K562 (cell line): ENCODE data around the gene DOCK6. TPM values are rescaled to one million over a fixed set of nuclear protein-coding genes. Genes with fewer than 3 reads are reported as not detected.

Source experiments
- ADNP ChIP-seq: fragments of 200-800 bp; sonication (Bioruptor generic); IDR thresholded peaks from 2 replicates; pipeline ENCODE4 v1.6.1; 2016; ENCODE audit warnings: missing genetic modification characterization, missing compliant biosample characterization
- ARID1B ChIP-seq: fragments of 450-650 bp; IDR thresholded peaks from 2 replicates; pipeline ENCODE4 v1.6.1; 2016; ENCODE audit warnings: antibody characterized with exemption, mild to moderate bottlenecking, inconsistent platforms
- CBX3 ChIP-seq, 2 experiments: IDR thresholded peaks; 1 replicate in 1 of 2; 2 replicates in 1 of 2; pipeline ENCODE4 v1.6.1; 2012; ENCODE audit warnings: inconsistent platforms in 2 of 2, low read length in 2 of 2, borderline replicate concordance in 1 of 2, control low read depth in 1 of 2
- CEBPG ChIP-seq, 3 experiments: fragments of 200-800 bp in 1 of 3; sonication (Bioruptor generic) in 1 of 3; sonication (generic) in 1 of 3; formaldehyde crosslinking in 1 of 3; IDR thresholded peaks in 2 of 3; conservative IDR thresholded peaks in 1 of 3; 2 replicates each; pipeline versions ENCODE4 v1.6.1 to v1.8.0; 2016 to 2022; ENCODE audit warnings: missing compliant biosample characterization in 2 of 3, missing genetic modification characterization in 2 of 3, mild to moderate bottlenecking in 1 of 3, missing genetic modification reagents in 1 of 3
- DMBX1 ChIP-seq: fragments of 250-450 bp; sonication (Bioruptor Pico); IDR thresholded peaks from 2 replicates; pipeline ENCODE4 v1.8.0; 2022; ENCODE audit warnings: inconsistent platforms, mild to moderate bottlenecking, moderate library complexity, borderline replicate concordance
- EP300 ChIP-seq: IDR thresholded peaks from 2 replicates; pipeline ENCODE4 v1.6.1; 2012; ENCODE audit warnings: low read length, improper control_type of control experiment
- FOXM1 ChIP-seq, 2 experiments: fragments of 450-650 bp in 1 of 2; sonication (generic) in 1 of 2; formaldehyde crosslinking in 1 of 2; IDR thresholded peaks; 2 replicates each; pipeline versions ENCODE4 v1.6.1 to v1.9.0; 2017 to 2022; ENCODE audit warnings: low read depth in 2 of 2, mild to moderate bottlenecking in 2 of 2, missing genetic modification reagents in 1 of 2, moderate library complexity in 1 of 2
- MXI1 ChIP-seq: IDR thresholded peaks from 2 replicates; pipeline ENCODE4 v1.6.1; 2011; ENCODE audit warnings: low read depth, mild to moderate bottlenecking, improper control_type of control experiment, low read length
- SMARCA4 ChIP-seq: fragments of 450-650 bp; IDR thresholded peaks from 2 replicates; pipeline ENCODE4 v1.6.1; 2016
- SMC3 ChIP-seq: conservative IDR thresholded peaks from 2 replicates; pipeline ENCODE4 v1.6.1; 2011; ENCODE audit warnings: low read depth, low read length, improper control_type of control experiment; ENCODE audit not compliant: insufficient read depth
- SPI1 ChIP-seq: IDR thresholded peaks from 2 replicates; pipeline ENCODE4 v1.6.1; 2011; ENCODE audit warnings: low read depth, low read length, control low read depth, borderline replicate concordance
- TAF9B ChIP-seq: fragments of 450-650 bp; IDR thresholded peaks from 2 replicates; pipeline ENCODE4 v1.6.1; 2018; ENCODE audit warnings: mild to moderate bottlenecking; ENCODE audit not compliant: partially characterized antibody
- ZC3H11A ChIP-seq: IDR thresholded peaks from 2 replicates; pipeline ENCODE4 v1.6.1; 2012; ENCODE audit warnings: low read depth, low read length, improper control_type of control experiment
- ZZZ3 ChIP-seq: fragments of 450-650 bp; IDR thresholded peaks from 2 replicates; pipeline ENCODE4 v1.6.1; 2016; ENCODE audit warnings: antibody characterized with exemption, mild to moderate bottlenecking, moderate library complexity
- polyA plus RNA-seq, 8 experiments: library from polyadenylated mRNA; depleted of rRNA in 4 of 8; stranded (reverse) in 5 of 8; unstranded in 3 of 8; fragments of >200 nt; fragmentation: Nextera tagmentation in 2 of 8; fragmentation: Illumina TruSeq in 1 of 8; extraction: Ambion mirVana in 2 of 8; extraction: Trizol in 1 of 8; gene quantifications; 2 replicates each; pipeline versions ENCODE4 v1.2.1 to v1.2.3, GENCODE V29; 2011 to 2014; ENCODE audit warnings: inconsistent platforms in 1 of 8, missing spikeins in 1 of 8
- total RNA-seq, 7 experiments: library from RNA; depleted of rRNA in 6 of 7; stranded (reverse); fragments of >200 nt in 6 of 7; fragmentation: Illumina TruSeq in 2 of 7; extraction: Trizol in 2 of 7; gene quantifications; 2 replicates each; pipeline versions ENCODE4 v1.2.1 to v1.2.3, GENCODE V29; 2011 to 2021; ENCODE audit warnings: low replicate concordance in 1 of 7
- TF ChIP-seq, protein P1 (sequence below): fragments of 250-450 bp; sonication (Bioruptor Pico); IDR thresholded peaks from 2 replicates; pipeline ENCODE4 v1.5.0; 2021; ENCODE audit warnings: mild to moderate bottlenecking, moderate library complexity
- TF ChIP-seq, protein P2 (sequence below): fragments of 250-450 bp; sonication (Bioruptor Pico); IDR thresholded peaks from 2 replicates; pipeline ENCODE4 v1.8.0; 2021; ENCODE audit warnings: borderline replicate concordance, mild to moderate bottlenecking, moderate library complexity; ENCODE audit not compliant: poor library complexity, severe bottlenecking
- TF ChIP-seq, protein P3 (sequence below): fragments of 450-650 bp; IDR thresholded peaks from 2 replicates; pipeline ENCODE4 v1.6.1; 2017; ENCODE audit warnings: antibody characterized with exemption, mild to moderate bottlenecking

DOCK6 gene
- total and polyA plus RNA-seq, 9 of the 15 experiments (the other 6 are each of a cell fraction or from before 2014, with no cell fraction given): 0.35 to 19.3 (median 3.8) TPM

DNA sequence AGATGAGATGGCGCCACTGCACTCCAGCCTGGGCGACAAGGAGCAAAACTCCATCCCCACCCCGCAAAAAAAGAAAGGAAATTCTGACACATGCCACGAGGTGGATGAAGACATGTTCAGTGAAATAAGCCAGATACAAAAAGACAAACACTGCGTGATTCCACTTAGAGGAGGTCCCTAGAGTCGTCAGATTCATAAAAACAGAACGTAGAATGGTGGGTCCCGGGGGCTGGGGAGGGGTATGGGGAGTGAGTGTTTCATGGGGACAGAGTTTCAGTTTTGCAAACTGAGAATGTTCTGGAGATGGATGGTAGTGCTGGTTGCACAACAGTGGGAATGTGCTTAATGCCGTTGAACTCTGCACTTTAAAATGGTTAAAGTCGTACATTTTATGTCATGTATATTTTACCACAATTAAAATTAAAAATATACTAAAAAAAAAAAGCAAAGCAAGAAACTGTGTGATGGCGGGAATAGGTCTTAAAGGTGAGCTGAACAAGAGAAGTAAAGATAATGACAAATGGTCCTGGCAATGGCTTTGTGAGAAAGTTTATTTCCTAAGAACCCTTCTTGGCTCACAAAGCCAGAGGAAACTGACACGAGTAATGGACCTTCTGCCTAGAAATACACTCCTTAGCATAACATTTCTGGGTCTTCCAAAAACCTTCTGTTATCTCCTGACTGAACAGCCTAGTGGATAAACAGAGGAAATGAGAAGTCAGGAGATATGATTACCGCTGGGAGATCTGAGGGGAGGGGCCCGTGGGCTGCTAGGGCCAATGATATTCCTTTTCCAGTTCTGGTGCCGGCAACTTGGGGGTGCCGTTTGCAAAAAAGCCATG lies 102.5 kb downstream of the DOCK6 start (continued):
- TF ChIP-seq, protein P1, sequence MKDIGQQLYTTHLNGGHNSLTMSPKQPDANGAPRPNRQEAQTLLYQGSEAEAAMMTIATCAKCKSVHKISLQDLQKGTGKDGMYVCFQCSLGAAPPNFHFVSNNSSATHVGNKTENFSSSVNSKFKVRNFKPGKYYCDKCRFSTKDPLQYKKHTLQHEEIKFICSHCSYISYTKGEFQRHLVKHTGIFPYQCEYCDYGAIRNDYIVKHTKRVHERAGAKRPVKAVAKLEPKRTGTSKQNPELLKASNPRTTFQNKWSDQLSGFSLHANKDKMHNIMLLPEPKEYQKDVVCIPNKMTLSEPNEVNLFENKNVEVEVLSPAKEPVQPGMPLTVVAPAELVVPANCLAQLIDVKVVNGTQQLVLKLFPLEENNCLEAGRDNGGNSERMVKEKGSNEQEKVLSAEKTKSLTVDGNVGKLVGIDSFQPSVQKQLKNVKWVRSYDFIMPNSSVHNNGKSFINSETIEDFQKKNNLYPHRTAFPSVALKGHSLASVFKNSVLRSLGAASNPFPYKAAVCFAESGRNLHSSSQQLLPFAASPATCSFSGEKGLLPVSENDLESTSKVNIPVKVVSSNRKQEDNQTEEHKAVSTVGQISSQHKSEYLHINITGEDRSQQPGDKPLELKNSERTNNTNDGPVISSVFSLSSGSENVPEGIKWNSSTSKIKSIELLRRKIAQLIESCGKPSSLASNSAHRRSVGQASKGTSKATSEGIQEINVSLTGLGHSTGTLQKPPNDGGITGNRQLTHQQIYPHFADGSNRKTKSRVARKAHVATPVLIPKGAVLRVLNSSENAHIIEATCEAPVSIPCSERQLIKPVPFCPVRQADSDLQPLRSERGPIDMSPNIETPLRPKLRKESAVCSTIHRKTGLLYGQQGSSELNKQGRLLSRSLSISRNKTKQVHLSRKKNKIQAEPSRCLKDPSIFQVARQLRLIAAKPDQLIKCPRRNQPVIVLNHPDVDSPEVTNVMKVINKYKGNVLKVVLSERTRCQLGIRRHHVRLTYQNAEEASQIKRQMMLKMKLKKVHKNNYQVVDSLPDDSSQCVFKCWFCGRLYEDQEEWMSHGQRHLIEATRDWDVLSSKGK (CRISPR knock-in tag): no peak
- TF ChIP-seq DMBX1 (CRISPR knock-in tag) (no peak), ARID1B (peak; percentile 57), SPI1 (0 out of 2 replicates have a peak, but pooled peaks have one; percentile 33), CBX3 (IDR thresholded peaks at IDR 0.05; ENCODE audit: borderline replicate concordance in 1 of 2, low read length in 2 of 2) (0 out of 3 replicates have a peak, but pooled peaks of 1 of the 2 experiments have one; percentile 4), EP300 (peak; percentile 33; the same call in 1 of the 2 replicates), ADNP (tag) (peak; percentile 60), MXI1 (no peak), TAF9B (no peak), ZC3H11A (no peak), CEBPG (CRISPR knock-in tag; IDR thresholded peaks at IDR 0.05) (no peak), CEBPG (tag; conservative IDR thresholded peaks at IDR 0.05 in 1 of 2, IDR thresholded peaks at IDR 0.05 in 1 of 2) (peak in 1 of 2 experiments; percentile 26; a peak in 1 of 4 replicates), SMARCA4 (peak; percentile 59; the same call in 1 of the 2 replicates), FOXM1 (IDR thresholded peaks at IDR 0.05; ENCODE audit: low read depth) (no peak), FOXM1 (CRISPR knock-in tag; IDR thresholded peaks at IDR 0.05; ENCODE audit: low read depth) (no peak), SMC3 (no peak), ZZZ3 (no peak)
- TF ChIP-seq, protein P2, sequence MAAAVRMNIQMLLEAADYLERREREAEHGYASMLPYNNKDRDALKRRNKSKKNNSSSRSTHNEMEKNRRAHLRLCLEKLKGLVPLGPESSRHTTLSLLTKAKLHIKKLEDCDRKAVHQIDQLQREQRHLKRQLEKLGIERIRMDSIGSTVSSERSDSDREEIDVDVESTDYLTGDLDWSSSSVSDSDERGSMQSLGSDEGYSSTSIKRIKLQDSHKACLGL (CRISPR knock-in tag): no peak
- TF ChIP-seq, protein P3, sequence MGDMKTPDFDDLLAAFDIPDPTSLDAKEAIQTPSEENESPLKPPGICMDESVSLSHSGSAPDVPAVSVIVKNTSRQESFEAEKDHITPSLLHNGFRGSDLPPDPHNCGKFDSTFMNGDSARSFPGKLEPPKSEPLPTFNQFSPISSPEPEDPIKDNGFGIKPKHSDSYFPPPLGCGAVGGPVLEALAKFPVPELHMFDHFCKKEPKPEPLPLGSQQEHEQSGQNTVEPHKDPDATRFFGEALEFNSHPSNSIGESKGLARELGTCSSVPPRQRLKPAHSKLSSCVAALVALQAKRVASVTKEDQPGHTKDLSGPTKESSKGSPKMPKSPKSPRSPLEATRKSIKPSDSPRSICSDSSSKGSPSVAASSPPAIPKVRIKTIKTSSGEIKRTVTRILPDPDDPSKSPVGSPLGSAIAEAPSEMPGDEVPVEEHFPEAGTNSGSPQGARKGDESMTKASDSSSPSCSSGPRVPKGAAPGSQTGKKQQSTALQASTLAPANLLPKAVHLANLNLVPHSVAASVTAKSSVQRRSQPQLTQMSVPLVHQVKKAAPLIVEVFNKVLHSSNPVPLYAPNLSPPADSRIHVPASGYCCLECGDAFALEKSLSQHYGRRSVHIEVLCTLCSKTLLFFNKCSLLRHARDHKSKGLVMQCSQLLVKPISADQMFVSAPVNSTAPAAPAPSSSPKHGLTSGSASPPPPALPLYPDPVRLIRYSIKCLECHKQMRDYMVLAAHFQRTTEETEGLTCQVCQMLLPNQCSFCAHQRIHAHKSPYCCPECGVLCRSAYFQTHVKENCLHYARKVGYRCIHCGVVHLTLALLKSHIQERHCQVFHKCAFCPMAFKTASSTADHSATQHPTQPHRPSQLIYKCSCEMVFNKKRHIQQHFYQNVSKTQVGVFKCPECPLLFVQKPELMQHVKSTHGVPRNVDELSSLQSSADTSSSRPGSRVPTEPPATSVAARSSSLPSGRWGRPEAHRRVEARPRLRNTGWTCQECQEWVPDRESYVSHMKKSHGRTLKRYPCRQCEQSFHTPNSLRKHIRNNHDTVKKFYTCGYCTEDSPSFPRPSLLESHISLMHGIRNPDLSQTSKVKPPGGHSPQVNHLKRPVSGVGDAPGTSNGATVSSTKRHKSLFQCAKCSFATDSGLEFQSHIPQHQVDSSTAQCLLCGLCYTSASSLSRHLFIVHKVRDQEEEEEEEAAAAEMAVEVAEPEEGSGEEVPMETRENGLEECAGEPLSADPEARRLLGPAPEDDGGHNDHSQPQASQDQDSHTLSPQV: no peak
